ENCODE results near the gene ACO2.

DNA sequence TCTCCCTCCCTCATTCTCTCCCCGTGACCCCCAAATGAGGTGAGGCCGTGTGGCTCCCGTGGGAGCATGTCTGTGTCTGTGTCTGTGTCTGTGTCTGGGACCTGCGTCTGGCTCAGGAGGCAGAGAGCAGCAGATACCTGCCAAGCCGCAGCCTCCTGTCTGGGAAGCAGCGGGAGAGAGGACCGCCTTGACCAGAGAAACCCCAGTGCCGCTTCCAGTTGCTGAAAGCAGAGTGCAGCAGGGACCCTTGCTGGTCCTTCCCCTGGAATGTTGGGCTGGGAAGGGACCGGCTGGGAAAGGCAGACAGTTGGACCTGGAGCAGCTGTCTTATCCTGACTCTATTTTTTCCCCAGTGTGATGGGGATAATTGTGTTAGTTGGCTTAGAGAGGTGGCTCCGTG, 92.4 kb downstream of the ACO2 start:
- TF ChIP-seq CTCF (IDR thresholded peaks at IDR 0.05) (no peak), POLR2A (IDR thresholded peaks at IDR 0.05) (no peak)

Measured in esophagus squamous epithelium (tissue), 4 donors.